ENCODE data around the gene TIMD4.
A peak's percentile ranks its signal among the peaks of the same experiment; 100 is the strongest.

The TIMD4 gene

DNA sequence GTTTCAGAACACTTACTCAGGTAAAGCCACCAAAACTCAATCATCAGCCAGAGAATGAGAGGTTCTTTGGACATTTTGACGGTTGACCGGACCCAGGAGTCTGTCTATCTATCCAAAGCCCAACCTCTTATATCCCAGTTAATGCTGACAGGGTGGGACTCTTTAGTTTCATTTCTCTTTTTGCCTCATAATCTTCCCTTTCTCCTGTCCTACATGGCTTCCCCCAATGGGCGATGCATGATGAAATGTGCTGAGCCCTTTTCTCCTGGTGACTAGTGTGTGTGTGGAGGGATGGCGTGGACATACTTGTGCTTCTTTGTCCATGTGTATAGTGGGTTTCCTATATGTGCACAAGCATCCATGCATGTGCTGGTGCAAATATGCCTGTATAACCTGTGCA, at the start of gene TIMD4:
TIMD4 (minus strand) TSS at position 102 of the 400 bp plus-strand sequence; CDS start at position 74, 28 bp downstream.
- TF ChIP-seq, protein P1, sequence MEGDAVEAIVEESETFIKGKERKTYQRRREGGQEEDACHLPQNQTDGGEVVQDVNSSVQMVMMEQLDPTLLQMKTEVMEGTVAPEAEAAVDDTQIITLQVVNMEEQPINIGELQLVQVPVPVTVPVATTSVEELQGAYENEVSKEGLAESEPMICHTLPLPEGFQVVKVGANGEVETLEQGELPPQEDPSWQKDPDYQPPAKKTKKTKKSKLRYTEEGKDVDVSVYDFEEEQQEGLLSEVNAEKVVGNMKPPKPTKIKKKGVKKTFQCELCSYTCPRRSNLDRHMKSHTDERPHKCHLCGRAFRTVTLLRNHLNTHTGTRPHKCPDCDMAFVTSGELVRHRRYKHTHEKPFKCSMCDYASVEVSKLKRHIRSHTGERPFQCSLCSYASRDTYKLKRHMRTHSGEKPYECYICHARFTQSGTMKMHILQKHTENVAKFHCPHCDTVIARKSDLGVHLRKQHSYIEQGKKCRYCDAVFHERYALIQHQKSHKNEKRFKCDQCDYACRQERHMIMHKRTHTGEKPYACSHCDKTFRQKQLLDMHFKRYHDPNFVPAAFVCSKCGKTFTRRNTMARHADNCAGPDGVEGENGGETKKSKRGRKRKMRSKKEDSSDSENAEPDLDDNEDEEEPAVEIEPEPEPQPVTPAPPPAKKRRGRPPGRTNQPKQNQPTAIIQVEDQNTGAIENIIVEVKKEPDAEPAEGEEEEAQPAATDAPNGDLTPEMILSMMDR (IDR thresholded peaks at IDR 0.05; ENCODE audit: low read depth, low read length): no peak
- no peak for TF ChIP-seq MYC (IDR thresholded peaks at IDR 0.05; ENCODE audit: low read depth, low read length)
- no peak within 1 kb of the TSS for H3K4me3 ChIP-seq (ENCODE audit: low read depth, low read length)
- no peak for DNase-seq (ENCODE audit: low read depth)

DNA sequence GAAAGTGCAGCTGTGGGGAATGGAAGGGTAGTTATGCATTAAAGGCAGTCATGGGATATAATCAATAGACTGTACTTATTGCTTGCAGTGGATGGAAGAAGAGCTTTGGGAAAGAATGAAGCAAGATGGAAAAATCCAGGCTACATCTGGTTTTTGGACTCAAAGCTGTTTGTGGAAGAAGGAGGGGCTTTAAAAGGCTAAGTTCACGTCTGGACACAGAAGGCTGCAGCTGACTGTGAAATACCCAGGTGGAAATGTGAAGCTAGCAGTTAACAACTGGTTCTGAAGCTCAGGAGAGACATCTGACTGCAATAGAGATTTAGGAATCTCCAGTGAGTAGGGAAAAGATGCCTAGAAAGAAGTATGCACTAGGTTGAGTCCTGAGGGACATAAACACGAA, 43.2 kb upstream of the TIMD4 start:
- TF ChIP-seq, protein P1 (IDR thresholded peaks at IDR 0.05; ENCODE audit: low read depth, low read length): no peak
- TF ChIP-seq, protein P2, sequence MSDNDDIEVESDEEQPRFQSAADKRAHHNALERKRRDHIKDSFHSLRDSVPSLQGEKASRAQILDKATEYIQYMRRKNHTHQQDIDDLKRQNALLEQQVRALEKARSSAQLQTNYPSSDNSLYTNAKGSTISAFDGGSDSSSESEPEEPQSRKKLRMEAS (IDR thresholded peaks at IDR 0.05; ENCODE audit: low read depth, low read length): no peak
- TF ChIP-seq MYC (IDR thresholded peaks at IDR 0.05; ENCODE audit: low read depth, low read length) (no peak), POLR2A (IDR thresholded peaks at IDR 0.05; ENCODE audit: extremely low read depth, insufficient read length) (no peak)
- DNase-seq (ENCODE audit: low read depth): no peak
- H3K4me3 ChIP-seq (ENCODE audit: low read depth, low read length): no peak overlapping the region

DNA sequence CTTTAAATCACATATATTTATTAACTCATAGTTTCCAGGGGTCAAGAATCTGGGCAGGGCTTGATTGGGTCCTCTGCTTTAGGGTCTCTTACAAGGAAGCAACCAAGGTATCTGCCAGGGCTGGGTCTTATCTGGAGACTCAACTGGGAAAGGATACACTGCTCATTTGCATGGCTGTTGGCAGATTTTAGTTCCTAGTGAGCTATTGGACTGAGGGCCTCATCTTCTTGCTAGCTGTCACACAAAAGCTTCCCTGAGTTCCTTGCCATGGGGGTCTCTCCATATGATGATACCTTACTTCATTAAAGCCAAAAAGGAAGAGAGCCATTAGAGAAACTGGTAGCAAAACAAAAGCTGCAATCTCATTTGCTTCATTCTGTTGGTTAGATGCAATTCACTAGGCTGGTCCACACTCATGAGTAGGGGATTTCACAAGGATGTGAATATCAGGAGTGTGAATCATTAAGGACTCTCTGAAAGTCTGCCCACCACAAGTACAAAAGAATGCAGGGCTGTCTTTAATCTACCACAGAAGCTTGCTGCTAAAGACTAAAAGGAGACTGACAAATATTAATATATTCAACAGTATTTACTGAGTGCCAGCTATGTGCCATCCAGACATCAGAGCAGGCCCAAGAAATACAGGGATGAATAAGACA, 42.0 kb upstream of the TIMD4 start:
- no peak for TF ChIP-seq POLR2A (IDR thresholded peaks at IDR 0.05; ENCODE audit: extremely low read depth, insufficient read length)
- TF ChIP-seq, protein P1 (IDR thresholded peaks at IDR 0.05; ENCODE audit: low read depth, low read length): no peak
- TF ChIP-seq, protein P2 (IDR thresholded peaks at IDR 0.05; ENCODE audit: low read depth, low read length): no peak
- H3K4me3 ChIP-seq (ENCODE audit: low read depth, low read length): no peak overlapping the region
- no peak for DNase-seq (ENCODE audit: low read depth)

DNA sequence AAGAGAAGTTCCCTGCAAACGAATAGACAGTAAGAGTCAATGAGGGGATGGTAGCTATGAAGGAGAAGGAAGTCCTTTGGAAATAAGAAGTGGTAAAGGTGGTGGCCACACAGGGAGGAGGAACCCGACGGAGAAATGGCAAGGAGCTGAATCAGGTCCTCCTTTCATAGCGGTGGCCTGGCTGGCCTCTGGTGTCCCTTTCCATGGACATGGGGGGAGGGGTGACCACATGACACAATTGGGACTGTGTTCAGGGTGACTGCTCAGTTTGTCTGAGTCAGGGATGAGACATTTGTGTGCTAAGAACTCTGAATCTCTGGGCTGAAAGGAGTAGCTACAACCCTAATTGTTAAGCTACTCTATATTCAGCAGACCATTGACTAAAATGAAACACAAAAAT, 28.7 kb upstream of the TIMD4 start:
- DNase-seq (ENCODE audit: low read depth): no peak
- no peak for TF ChIP-seq MYC (IDR thresholded peaks at IDR 0.05; ENCODE audit: low read depth, low read length)
- no peak for TF ChIP-seq POLR2A (IDR thresholded peaks at IDR 0.05; ENCODE audit: extremely low read depth, insufficient read length)
- TF ChIP-seq, protein P2 (IDR thresholded peaks at IDR 0.05; ENCODE audit: low read depth, low read length): no peak
- TF ChIP-seq, protein P1 (IDR thresholded peaks at IDR 0.05; ENCODE audit: low read depth, low read length): no peak
- no peak overlapping the region for H3K4me3 ChIP-seq (ENCODE audit: low read depth, low read length)

DNA sequence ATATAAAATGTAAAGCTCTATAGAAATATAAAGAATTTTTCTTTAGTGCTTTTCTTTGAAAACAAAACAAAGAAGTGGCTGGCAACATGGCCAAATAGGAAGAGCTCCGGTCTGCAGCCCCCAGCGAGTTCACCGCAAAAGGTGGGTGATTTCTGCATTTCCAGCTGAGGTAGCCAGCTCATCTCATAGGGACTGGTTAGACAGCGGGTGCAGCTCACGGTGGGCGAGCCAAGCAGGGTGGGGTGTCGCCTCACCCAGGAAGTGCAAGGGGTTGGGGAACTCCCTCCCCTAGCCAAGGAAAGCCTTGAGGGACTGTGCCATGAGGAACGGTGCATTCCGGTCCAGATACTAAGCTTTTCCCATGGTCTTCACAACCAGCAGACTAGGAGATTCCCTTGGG, 21.0 kb upstream of the TIMD4 start:
- DNase-seq (ENCODE audit: low read depth): no peak
- no peak overlapping the region for H3K4me3 ChIP-seq (ENCODE audit: low read depth, low read length)
- no peak for TF ChIP-seq MYC (IDR thresholded peaks at IDR 0.05; ENCODE audit: low read depth, low read length)
- TF ChIP-seq, protein P2 (IDR thresholded peaks at IDR 0.05; ENCODE audit: low read depth, low read length): no peak
- no peak for TF ChIP-seq POLR2A (IDR thresholded peaks at IDR 0.05; ENCODE audit: extremely low read depth, insufficient read length)
- TF ChIP-seq, protein P1 (IDR thresholded peaks at IDR 0.05; ENCODE audit: low read depth, low read length): no peak

DNA sequence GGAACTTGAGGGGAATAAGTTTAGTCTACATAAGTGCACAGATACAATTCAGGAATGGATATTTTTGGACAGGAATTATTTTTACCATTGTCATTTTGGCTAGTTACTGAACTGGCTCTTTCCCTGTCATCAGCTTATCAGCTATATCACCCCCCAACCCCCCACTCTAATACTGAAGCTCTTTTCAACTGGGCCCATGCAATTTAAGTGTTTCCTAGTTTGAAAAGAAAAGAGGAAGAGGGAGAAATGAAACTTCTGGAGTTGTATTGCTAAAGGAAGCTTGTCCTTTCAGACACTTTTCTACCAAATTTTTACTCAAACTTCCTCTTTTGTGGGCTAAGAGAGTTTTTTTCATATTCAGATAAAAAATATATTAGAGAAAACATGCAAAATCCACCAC, 18.5 kb upstream of the TIMD4 start:
- TF ChIP-seq, protein P2 (IDR thresholded peaks at IDR 0.05; ENCODE audit: low read depth, low read length): no peak
- TF ChIP-seq MYC (IDR thresholded peaks at IDR 0.05; ENCODE audit: low read depth, low read length): no peak
- TF ChIP-seq, protein P1 (IDR thresholded peaks at IDR 0.05; ENCODE audit: low read depth, low read length): no peak
- no peak for TF ChIP-seq POLR2A (IDR thresholded peaks at IDR 0.05; ENCODE audit: extremely low read depth, insufficient read length)
- peak; percentile 26 for DNase-seq (ENCODE audit: low read depth)

More for the DNA sequence above, 18.5 kb upstream of the TIMD4 start:
- no peak overlapping the region for H3K4me3 ChIP-seq (ENCODE audit: low read depth, low read length)

All from NB4 (cell line).